Keratinocyte (primary cell): ENCODE measurements around the gene FHAD1. TPM values are rescaled to one million over a fixed set of nuclear protein-coding genes. Genes with fewer than 3 reads are reported as not detected.

Source experiments
- DNase-seq: peaks from one replicate; pipeline ENCODE4 v3.0.0-alpha.2; 2011; ENCODE audit warnings: low read depth, missing footprints, low spot score
- FAIRE-seq: peaks from 2 replicates; lab custom pipeline; 2011; peaks lifted over from hg19 to GRCh38; lab: Jason Lieb, UNC
- H2AFZ ChIP-seq: 2 replicates; pipeline ENCODE4 v1.6.0; 2012; ENCODE audit warnings: low read length, control low read depth, inconsistent platforms; ENCODE audit not compliant: control insufficient read depth
- H3K27ac ChIP-seq: 2 replicates; pipeline ENCODE4 v1.5.1; 2011; ENCODE audit warnings: low read length; ENCODE audit not compliant: control insufficient read depth, insufficient read depth
- H3K27me3 ChIP-seq: 3 replicates; pipeline ENCODE4 v1.6.0; 2011; ENCODE audit warnings: low read length; ENCODE audit not compliant: control insufficient read depth, insufficient read depth; ENCODE audit errors: extremely low read depth
- H3K36me3 ChIP-seq, 2 experiments: 2 replicates in 1 of 2; 3 replicates in 1 of 2; pipeline ENCODE4 v1.5.1; 2011; ENCODE audit warnings: low read length in 2 of 2, mild to moderate bottlenecking in 1 of 2; ENCODE audit not compliant: control insufficient read depth in 2 of 2, insufficient read depth in 2 of 2; ENCODE audit errors: extremely low read depth in 1 of 2
- H3K4me1 ChIP-seq: 3 replicates; pipeline ENCODE4 v1.5.1; 2011; ENCODE audit warnings: low read length; ENCODE audit not compliant: control insufficient read depth, insufficient read depth; ENCODE audit errors: extremely low read depth
- H3K4me2 ChIP-seq: 3 replicates; pipeline ENCODE4 v1.6.0; 2011; ENCODE audit warnings: low read depth, low read length; ENCODE audit not compliant: control insufficient read depth, insufficient read depth; ENCODE audit errors: extremely low read depth
- H3K4me3 ChIP-seq, 3 experiments: fragments of 200-600 bp in 1 of 3; sonication (generic) in 1 of 3; 2 replicates in 2 of 3; 3 replicates in 1 of 3; pipeline ENCODE4 v1.5.1; 2011 to 2016; ENCODE audit warnings: low read length in 3 of 3, mild to moderate bottlenecking in 3 of 3, control low read depth in 2 of 3, inconsistent platforms in 1 of 3, low read depth in 1 of 3, mixed read lengths in 1 of 3, mixed run types in 1 of 3, moderate library complexity in 1 of 3; ENCODE audit not compliant: control insufficient read depth in 2 of 3, insufficient read depth in 2 of 3; ENCODE audit errors: extremely low read depth in 1 of 3
- H3K79me2 ChIP-seq: 2 replicates; pipeline ENCODE4 v1.6.0; 2012; ENCODE audit warnings: low read length; ENCODE audit not compliant: control insufficient read depth, insufficient read depth
- H3K9ac ChIP-seq: 3 replicates; pipeline ENCODE4 v1.6.0; 2011; ENCODE audit warnings: low read length; ENCODE audit not compliant: control insufficient read depth, insufficient read depth; ENCODE audit errors: extremely low read depth
- H3K9me1 ChIP-seq: 3 replicates; pipeline ENCODE4 v1.6.0; 2011; ENCODE audit warnings: low read length; ENCODE audit not compliant: control insufficient read depth, insufficient read depth; ENCODE audit errors: extremely low read depth
- H3K9me3 ChIP-seq: 2 replicates; pipeline ENCODE4 v1.5.1; 2012; ENCODE audit warnings: low read depth, low read length; ENCODE audit not compliant: control insufficient read depth
- H4K20me1 ChIP-seq: 3 replicates; pipeline ENCODE4 v1.6.0; 2011; ENCODE audit warnings: low read length; ENCODE audit not compliant: control insufficient read depth, insufficient read depth; ENCODE audit errors: extremely low read depth
- EZH2 ChIP-seq: IDR thresholded peaks from one replicate; pipeline ENCODE4 v1.6.1; 2012; ENCODE audit warnings: inconsistent platforms, mild to moderate bottlenecking, low read length, moderate library complexity
- dilution Hi-C: fragments of 300-500 bp; cut with MboI; formaldehyde crosslinking; loops from one replicate; pipeline ENCODE4 v1.7.0; 2020; ENCODE audit warnings: low sequenced_read_pairs; ENCODE audit not compliant: extremely low pct_ligation_motif_present
- polyA plus RNA-seq, 5 experiments: library from polyadenylated mRNA; depleted of rRNA in 3 of 5; stranded (reverse) in 3 of 5; stranded (forward) in 1 of 5; unstranded in 1 of 5; fragments of >200 nt; gene quantifications; 1 replicate in 1 of 5; 2 replicates in 3 of 5; 3 replicates in 1 of 5; pipeline versions ENCODE4 v1.2.1 to v1.2.3, GENCODE V29; 2011 to 2012; ENCODE audit warnings: missing spikeins in 2 of 5, low read depth in 1 of 5, low replicate concordance in 1 of 5
- TF ChIP-seq, protein P1 (sequence below), 3 experiments: IDR thresholded peaks in 1 of 3; conservative IDR thresholded peaks in 1 of 3; optimal IDR thresholded peaks in 1 of 3; 2 replicates in 2 of 3; 3 replicates in 1 of 3; pipeline versions ENCODE3 to v1.5.1; 2011; ENCODE audit warnings: low read length in 3 of 3, mild to moderate bottlenecking in 3 of 3, moderate library complexity in 2 of 3, control low read depth in 1 of 3, inconsistent platforms in 1 of 3; ENCODE audit not compliant: insufficient read depth in 2 of 3; ENCODE audit errors: extremely low read depth in 1 of 3

Gene FHAD1
- polyA plus RNA-seq, 1 donor (not counting 4 experiments of a cell fraction or from before 2014, with no cell fraction given) = 0.09 TPM

DNA sequence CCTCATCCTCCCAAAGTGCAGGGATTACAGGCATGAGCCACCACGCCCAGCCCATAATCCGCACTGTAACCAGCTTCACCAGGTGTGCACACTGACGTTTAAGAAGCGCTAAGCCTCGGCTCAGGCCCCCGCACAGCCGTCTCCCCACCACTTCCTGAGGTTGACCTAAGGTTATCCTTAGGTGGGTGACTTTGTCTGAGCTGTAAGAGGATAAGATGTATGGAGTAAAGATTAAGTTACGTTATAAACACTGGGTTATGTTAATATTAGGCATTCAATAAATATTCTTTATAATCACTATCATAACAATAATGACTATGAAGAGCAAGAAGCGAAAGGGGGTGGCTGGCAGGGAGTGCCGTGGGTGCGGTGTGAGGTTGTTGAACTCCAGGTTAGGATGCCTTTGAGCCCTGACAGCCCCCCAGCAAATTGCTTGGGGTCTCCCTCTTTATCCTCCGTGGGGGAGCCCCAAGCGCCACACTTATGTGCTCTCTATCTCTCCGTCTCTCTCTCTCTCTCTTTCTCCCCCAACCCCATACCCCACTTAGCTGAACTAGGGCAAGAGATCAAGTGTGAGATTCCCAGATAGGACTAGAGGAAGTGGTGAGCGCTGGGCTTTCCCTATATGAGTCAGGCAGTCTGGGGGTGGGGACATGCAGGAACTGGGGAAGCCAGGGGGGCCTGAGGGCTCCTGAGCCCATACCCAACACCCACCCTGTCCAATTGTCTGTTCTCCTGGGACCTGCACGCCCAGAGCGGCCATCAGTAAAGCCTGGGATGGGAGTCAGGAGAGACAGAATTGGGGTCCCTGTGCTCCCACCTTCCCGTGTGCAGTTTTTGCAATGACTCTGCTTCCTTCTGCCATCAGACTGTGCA lies 170.3 kb downstream of the FHAD1 start:
- no peaks in the 10 kb centered on the region for H3K9me3 ChIP-seq
- peak overlapping the region; percentile 79 for H3K4me2 ChIP-seq
- DNase-seq (no peak), FAIRE-seq (peak; percentile 86)
- dilution Hi-C loops = loop anchor here (10.0 kb wide), 1 partner anchor 82 kb away; no protein-coding TSS in a partner anchor
- TF ChIP-seq EZH2 = no peak
- TF ChIP-seq, protein P1, sequence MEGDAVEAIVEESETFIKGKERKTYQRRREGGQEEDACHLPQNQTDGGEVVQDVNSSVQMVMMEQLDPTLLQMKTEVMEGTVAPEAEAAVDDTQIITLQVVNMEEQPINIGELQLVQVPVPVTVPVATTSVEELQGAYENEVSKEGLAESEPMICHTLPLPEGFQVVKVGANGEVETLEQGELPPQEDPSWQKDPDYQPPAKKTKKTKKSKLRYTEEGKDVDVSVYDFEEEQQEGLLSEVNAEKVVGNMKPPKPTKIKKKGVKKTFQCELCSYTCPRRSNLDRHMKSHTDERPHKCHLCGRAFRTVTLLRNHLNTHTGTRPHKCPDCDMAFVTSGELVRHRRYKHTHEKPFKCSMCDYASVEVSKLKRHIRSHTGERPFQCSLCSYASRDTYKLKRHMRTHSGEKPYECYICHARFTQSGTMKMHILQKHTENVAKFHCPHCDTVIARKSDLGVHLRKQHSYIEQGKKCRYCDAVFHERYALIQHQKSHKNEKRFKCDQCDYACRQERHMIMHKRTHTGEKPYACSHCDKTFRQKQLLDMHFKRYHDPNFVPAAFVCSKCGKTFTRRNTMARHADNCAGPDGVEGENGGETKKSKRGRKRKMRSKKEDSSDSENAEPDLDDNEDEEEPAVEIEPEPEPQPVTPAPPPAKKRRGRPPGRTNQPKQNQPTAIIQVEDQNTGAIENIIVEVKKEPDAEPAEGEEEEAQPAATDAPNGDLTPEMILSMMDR (optimal IDR thresholded peaks at IDR 0.05 in 1 of 3, IDR thresholded peaks at IDR 0.05 in 1 of 3, conservative IDR thresholded peaks at IDR 0.05 in 1 of 3; ENCODE audit: extremely low read depth in 1 of 3, insufficient read depth in 2 of 3, low read length in 3 of 3) = no peak
- peaks cover 74% of the 10 kb centered on the region for H3K79me2 ChIP-seq
- peak overlapping the region in 2 of 3 experiments; percentile 24 to 54 for H3K4me3 ChIP-seq
- H3K9me1 ChIP-seq = peaks cover 2% of the 10 kb centered on the region
- peaks cover 7 to 32% of the 10 kb centered on the region in 2 experiments for H3K36me3 ChIP-seq
- no peak overlapping the region for H2AFZ ChIP-seq
- peaks cover 6% of the 10 kb centered on the region for H4K20me1 ChIP-seq
- peaks cover 44% of the 10 kb centered on the region for H3K4me1 ChIP-seq
- H3K27me3 ChIP-seq = no peaks in the 10 kb centered on the region
- peak overlapping the region; percentile 92 for H3K27ac ChIP-seq
- H3K9ac ChIP-seq = peak overlapping the region; percentile 71

GRCh38 chr1:15418806-15419515 lies 171.9 kb downstream of the FHAD1 start:
- Histone ChIP-seq H3K27ac (peak overlapping the region; percentile 60), H3K79me2 (peaks cover 72% of the 10 kb centered on the region), H2AFZ (no peak overlapping the region), H3K4me3 (no peak overlapping the region), H3K9me1 (no peaks in the 10 kb centered on the region), H3K9ac (peak overlapping the region; percentile 10), H3K27me3 (no peaks in the 10 kb centered on the region), H3K36me3 (peaks cover 7 to 19% of the 10 kb centered on the region in 2 experiments), H3K4me2 (peak overlapping the region; percentile 29), H3K4me1 (peaks cover 42% of the 10 kb centered on the region), H3K9me3 (no peaks in the 10 kb centered on the region), H4K20me1 (peaks cover 15% of the 10 kb centered on the region)
- dilution Hi-C loops = loop anchor here (10.0 kb wide), 1 partner anchor 84 kb away; no protein-coding TSS in a partner anchor
- peak; percentile 95 for FAIRE-seq
- peak; percentile 86 for DNase-seq
- no peak for TF ChIP-seq EZH2
- TF ChIP-seq, protein P1 (optimal IDR thresholded peaks at IDR 0.05 in 1 of 3, IDR thresholded peaks at IDR 0.05 in 1 of 3, conservative IDR thresholded peaks at IDR 0.05 in 1 of 3; ENCODE audit: extremely low read depth in 1 of 3, insufficient read depth in 2 of 3, low read length in 3 of 3) = no peak
